AG09309 (cell line): ENCODE measurements around the gene L3MBTL4.

Source experiments
- DNase-seq: peaks from one replicate; pipeline ENCODE4 v3.0.0-alpha.2; 2010; ENCODE audit warnings: low read depth
- H3K4me3 ChIP-seq: 2 replicates; pipeline ENCODE4 v1.5.1; 2011; ENCODE audit warnings: mild to moderate bottlenecking, low read depth, low read length, moderate library complexity; ENCODE audit not compliant: control insufficient read depth
- TF ChIP-seq, protein P1 (sequence below): IDR thresholded peaks from 2 replicates; pipeline ENCODE4 v1.5.1; 2011; ENCODE audit warnings: mild to moderate bottlenecking, low read depth, low read length, inconsistent platforms; ENCODE audit not compliant: insufficient read depth, control insufficient read depth; ENCODE audit errors: missing control alignments

Gene L3MBTL4

GRCh38 chr18:6374935-6375529, 39.7 kb downstream of the L3MBTL4 start:
- no peak overlapping the region for H3K4me3 ChIP-seq
- no peak for DNase-seq
- TF ChIP-seq, protein P1, sequence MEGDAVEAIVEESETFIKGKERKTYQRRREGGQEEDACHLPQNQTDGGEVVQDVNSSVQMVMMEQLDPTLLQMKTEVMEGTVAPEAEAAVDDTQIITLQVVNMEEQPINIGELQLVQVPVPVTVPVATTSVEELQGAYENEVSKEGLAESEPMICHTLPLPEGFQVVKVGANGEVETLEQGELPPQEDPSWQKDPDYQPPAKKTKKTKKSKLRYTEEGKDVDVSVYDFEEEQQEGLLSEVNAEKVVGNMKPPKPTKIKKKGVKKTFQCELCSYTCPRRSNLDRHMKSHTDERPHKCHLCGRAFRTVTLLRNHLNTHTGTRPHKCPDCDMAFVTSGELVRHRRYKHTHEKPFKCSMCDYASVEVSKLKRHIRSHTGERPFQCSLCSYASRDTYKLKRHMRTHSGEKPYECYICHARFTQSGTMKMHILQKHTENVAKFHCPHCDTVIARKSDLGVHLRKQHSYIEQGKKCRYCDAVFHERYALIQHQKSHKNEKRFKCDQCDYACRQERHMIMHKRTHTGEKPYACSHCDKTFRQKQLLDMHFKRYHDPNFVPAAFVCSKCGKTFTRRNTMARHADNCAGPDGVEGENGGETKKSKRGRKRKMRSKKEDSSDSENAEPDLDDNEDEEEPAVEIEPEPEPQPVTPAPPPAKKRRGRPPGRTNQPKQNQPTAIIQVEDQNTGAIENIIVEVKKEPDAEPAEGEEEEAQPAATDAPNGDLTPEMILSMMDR: no peak

DNA sequence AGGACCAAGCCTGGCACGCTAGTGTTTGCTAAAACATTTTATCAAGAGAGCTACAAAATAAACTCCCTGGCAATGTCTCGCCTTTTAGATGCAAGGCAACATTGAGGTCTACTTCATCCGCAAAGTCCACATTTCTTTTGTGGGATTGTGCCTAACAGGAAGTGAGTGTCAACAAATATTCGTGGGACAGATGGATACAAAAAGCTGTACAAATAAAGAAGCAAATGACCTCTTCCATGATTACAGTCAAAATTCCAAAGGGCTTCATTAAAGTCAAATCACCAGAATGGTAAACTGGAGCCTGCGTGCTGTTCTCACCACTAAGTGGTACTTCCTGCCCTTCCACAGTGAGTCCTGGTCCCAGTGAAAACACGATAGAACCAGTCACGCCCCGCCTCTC, 40.4 kb downstream of the L3MBTL4 start:
- no peak overlapping the region for H3K4me3 ChIP-seq
- TF ChIP-seq, protein P1: no peak
- DNase-seq: no peak

DNA sequence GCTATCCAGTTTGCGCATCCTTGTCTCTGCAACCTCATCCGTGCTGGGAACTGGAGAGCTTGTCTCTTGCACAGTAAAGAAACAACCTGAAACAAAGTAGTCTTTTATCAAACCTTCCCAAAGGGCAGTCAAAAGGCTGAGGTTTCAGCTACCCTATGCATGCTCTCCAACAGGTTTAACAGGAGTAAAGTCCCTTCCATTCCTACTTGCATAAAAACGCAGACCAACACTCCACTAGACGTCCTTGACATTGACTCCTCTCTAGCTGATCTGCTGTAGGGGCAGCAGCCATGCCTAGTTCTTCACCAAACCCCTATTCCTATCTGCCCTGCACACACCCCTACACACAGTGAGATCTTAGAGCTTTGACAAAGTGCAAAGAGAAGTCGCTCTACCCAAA, 41.5 kb downstream of the L3MBTL4 start:
- H3K4me3 ChIP-seq: no peak overlapping the region
- DNase-seq: no peak
- TF ChIP-seq, protein P1: no peak

GRCh38 chr18:6370886-6371635, 43.6 kb downstream of the L3MBTL4 start:
- TF ChIP-seq, protein P1: no peak
- DNase-seq: no peak
- no peak overlapping the region for H3K4me3 ChIP-seq

GRCh38 chr18:6370410-6370809, 44.3 kb downstream of the L3MBTL4 start:
- TF ChIP-seq, protein P1: no peak
- DNase-seq: no peak
- H3K4me3 ChIP-seq: no peak overlapping the region

DNA sequence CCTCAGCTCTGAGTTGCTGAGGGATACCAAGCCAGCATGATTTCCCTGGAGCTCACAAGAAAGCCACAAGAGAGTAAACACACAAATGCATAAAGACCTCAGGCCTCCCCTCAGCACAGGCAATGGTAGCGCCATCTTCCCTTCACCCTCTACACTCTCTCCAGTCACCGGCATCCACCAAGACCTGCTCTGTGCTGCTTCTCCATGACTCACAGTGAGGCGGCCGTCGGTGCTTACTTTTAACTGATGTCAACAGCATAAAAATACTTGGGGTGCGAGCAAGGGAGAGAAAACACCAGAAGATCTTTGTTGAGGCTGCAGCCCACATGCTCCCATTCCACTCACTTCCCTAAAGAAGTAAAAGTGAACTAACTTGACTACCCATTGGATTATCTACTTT, 46.7 kb downstream of the L3MBTL4 start:
- no peak overlapping the region for H3K4me3 ChIP-seq
- DNase-seq: no peak
- TF ChIP-seq, protein P1: no peak
